Putamen (tissue), 1 donor: ENCODE results near the gene EDA2R.
A peak's percentile ranks its signal among the peaks of the same experiment; 100 is the strongest.

Experiments used
- DNase-seq: peaks from one replicate; pipeline ENCODE4 v3.0.0-alpha.2; 2016; ENCODE audit warnings: low spot score

Gene EDA2R, protein sequence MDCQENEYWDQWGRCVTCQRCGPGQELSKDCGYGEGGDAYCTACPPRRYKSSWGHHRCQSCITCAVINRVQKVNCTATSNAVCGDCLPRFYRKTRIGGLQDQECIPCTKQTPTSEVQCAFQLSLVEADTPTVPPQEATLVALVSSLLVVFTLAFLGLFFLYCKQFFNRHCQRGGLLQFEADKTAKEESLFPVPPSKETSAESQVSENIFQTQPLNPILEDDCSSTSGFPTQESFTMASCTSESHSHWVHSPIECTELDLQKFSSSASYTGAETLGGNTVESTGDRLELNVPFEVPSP

DNA sequence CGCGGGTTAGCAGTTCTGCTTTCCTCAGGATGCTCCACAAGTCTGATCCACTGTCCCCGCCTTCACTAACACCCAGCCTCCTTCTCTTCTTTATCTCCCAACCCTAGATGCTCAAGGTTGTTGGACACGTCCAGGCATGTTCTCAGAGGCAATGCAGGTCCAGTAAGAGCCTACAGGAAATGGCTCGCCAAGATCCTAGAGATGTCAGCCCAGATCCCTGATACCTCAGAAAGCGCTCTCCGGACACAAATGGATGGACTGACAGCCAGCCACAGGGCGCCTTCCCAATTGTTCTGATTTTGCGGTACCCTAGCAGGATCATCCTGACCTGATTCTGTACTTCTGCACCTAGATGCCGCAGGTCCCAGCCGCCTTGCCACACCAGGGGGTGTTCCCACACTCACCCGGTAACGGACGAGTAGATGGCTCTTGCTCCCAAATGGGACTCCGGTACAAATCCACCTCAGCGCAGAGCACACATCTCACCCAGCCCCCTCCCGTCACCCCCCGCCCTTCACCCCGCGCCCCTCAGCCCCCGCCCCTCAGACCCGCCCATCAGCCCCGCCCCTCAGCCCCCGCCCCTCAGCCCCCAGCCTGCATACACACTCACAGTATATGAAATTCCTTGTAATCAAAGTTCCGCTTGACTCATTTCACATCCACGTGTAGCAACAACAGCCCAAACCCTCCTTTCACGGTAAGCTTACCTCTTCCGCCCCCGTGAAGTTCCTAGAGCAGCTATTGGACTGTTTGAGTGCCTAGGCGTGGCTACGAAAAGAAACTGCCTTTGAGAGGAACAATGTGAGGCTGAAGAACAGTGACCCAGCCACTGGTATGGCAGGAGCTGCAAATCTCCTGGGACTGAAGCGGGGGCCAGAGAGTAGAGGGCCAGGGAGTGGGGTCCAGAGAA is at the start of gene EDA2R:
EDA2R (minus strand) TSS at position 488 of the 910 bp plus-strand sequence. CDS start 23,058 bp downstream, outside the sequence.
- peak; percentile 7 for DNase-seq

DNA sequence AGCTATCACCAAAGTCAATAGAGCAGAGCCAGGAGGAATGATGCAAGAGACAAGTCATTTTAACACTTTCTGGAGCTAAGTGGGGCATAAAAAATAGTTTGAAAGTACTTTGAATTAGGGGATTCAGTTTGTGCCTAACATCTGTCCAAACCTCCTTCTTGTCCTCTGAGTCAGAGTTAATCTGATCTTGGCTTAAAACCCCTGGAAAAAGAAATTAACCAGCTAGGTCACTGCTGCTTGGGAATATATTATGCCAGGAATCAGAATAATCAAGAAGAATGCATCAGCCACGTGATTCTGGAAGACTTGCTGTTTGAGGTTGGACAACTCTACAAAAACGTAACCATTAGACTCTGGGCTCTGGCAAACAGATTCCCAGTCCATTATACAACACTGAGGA is 45.3 kb upstream of the EDA2R start:
- DNase-seq: no peak

DNA sequence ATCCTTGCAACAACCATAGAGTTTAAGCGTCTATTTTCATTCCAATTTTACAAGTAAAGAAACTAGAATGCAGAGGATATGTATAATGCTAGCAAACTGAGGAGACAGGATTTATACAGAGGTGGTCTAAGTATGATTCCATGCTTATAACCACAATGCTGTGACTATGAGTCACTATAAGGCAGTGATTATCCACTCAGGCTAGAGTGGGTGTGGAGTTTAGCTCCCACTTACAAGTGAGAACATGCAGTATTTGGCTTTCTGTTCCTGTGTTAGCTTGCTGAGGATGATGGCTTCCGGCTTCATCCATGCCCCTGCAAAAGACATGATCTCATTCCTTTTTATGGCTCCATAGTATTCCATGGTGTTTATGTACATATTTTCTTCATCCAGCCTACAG is 41.6 kb upstream of the EDA2R start:
- no peak for DNase-seq

DNA sequence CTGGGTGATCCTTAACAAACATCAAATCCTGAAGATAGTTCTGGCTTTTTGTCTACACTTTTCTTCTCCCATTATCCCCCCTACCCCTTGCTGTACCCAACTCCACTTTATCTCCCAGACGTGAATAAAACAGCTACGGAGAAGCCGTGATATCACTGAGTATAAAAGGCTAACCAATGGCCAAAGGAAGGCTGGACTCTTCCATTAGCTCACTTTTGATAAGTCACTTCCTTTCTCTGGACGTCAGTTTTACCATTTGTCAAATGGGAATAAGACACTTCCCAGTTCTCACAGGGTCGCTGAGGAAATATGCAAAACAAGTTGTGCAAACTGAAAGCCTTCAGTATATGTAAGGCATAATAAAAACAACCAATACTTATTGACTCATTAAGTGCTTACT is 38.6 kb upstream of the EDA2R start:
- no peak for DNase-seq

DNA sequence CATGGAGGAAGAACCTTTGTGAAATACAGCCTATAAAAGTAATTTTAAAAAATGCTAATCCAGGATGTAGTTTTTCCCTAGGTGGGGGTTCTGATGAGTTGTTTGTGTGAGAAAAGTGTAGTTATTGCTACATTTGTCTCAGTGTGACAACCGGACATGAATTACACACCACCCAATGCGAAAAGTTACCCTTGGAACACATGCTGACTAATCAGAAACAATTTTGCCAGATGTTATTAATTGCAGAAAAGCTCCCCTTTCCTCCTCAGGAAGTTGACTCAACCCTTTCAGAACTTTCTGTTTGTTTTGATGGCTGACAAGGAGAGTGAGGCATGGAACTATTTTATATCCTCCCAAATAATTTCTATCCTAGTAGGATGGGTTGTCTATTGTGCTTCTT is 38.1 kb upstream of the EDA2R start:
- no peak for DNase-seq

DNA sequence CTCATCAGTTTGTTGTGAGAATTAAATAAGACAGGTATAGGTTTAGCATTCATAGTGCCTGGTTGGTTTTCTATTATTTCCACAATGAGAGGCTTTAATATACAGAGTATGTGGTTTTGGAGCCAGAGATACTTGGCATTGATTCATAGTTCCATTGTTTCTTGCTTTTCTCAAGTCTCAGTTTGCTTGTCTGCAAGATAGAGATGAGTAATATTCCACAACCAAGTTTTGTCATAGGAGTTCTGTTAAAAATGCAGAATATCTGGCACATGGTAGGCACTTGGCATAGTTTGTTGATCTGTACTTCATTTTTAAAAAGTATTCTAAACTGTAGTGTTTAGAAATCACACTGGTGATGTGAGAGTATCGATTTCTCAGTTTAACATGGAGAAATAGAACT is 37.5 kb upstream of the EDA2R start:
- DNase-seq: no peak

DNA sequence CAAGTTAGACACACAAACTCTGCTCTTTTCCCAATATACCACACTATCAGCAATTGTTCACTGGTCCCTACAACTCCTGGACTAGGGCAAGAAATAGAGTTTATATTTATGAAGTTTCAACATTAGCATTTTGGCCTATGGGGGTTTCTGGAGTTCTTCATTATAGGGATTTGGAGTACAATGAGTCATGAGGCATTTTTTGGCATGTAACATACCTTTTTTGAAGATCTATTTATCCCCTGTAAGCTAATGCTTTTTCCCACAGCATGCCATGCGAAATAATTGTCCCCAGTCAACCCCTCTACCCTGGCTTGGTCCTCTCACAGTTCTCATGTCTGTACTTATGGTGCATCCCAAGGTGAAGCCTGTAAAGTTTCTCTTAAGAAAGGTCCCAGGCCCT is 36.7 kb upstream of the EDA2R start:
- no peak for DNase-seq

DNA sequence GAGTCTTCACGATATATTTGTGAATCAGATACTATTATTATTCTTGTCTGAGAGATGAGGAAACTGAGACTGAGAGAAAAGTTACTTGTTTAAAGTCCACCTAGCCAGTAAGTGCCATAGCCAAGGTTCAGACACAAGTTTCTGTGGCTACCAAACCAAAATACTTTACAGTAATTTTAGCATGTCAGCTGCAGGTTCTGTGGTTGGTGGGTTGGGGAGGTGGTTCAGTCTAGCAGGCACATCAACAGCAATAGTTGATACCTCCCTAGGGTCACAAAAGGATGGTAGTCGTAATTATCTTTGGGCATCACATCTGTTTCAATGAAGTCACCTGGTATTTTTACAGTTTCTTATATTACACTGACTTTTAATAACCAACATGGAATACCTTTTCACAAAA is 35.6 kb upstream of the EDA2R start:
- DNase-seq: no peak

DNA sequence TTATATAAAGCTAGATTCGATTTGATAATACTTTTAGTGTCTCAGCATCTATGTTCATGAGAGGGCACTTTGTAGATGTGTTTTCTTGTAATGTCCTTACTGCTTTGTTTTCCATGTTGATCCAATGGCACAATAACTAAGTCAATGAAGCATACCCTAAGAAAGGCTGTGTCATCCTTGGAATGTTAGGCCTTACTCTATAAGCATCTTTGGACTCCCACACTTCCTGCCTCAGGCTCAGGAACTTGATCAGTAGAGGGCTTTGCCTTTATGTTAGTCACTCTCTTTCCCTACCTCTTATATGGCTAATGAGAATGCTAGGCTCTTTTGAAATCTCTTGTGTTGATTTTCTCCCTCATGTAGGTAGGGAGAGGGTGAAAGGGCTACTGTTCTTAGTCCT is 33.2 kb upstream of the EDA2R start:
- DNase-seq: no peak

DNA sequence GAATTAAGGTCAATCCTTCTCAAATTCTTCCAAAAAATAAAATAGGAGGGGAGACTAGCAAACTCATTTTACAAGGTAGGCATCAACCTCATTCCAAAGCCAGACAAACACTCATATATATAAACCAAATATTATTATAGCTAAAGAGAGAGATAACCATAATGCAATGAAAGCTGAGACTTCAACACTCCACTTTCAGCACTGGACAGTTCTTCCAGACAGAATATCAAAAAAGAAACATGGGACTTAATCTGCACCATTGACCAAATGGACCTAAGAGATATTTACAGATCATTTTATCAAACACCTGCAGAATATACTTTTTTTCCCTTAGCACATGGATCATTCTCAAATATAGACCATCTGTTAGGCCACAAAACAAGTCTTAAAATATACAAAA is 15.5 kb upstream of the EDA2R start:
- DNase-seq: no peak

DNA sequence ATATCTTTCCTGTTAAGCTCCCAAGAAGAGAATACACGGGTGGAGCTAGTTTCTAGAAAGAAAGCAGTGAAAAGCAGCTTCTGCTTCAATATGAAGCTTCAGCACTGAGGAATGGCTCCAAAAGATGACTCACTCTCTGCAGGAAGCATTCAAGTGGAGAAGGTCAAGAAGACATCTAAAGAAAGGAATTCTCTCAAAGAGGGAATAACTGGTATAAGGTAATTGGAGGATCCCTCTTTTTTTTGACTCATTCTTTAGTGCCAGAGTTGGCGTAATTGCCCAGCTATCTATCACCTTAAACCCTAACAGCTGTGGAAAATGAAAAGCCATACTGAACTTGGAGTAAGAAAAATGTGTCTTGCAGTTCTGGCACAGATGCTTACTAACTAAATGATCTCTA is 3.5 kb downstream of the EDA2R start:
- DNase-seq: no peak

DNA sequence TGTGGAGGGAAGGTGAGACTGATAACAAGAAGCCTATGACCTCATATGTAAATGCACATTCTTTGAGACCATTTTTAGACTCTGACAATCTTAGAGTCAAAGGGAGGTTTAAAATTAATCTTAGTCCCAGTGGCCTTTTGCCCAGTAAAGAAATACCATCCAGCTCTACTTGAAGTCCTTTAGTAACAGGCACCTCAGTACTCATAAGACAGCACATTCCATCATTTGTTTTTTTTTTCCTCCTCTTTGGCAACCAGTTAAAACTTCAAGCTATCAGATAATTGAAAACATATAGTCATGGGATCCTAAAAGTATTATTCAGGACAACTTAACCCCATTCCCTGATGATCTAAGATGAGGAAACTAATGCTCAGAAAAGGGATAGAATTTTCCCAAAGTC is 4.6 kb downstream of the EDA2R start:
- no peak for DNase-seq

DNA sequence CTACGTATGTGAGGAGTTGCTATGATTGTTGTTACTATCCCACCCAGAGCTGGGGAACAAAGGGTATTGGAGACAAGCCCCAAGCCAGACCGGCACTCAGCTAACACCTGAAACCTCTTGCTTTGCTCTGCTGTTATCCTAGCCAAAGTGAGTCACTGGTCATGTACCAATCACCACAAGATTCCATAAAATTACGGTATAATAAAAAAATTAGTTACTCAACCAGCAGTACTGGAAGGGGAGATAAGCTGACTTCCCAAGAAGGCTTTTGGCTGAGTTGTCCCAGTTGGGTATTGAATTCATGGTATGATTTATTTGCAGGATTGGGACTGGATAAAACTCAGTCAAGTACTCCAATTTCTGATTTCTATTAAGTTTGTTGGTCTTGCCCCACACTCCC is 5.3 kb downstream of the EDA2R start:
- DNase-seq: no peak

DNA sequence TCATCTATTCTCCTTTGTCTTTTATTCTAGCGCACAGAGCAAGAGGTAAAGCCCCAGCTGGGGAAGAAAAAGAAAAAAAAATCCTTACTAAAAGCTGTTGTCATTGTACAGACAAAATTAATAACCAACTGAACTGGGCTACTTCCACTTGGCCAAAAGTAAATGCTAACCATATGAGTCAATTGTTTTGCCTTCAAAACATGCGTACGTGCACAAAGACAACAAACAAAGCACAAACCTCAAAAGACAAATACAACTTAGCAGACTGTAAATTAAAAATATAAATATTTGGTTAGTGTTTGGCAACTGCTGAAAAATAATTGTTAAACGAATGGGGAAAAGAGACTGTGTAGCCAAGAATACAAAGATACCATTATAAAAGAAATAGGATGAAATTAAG is 5.9 kb downstream of the EDA2R start:
- DNase-seq: no peak

DNA sequence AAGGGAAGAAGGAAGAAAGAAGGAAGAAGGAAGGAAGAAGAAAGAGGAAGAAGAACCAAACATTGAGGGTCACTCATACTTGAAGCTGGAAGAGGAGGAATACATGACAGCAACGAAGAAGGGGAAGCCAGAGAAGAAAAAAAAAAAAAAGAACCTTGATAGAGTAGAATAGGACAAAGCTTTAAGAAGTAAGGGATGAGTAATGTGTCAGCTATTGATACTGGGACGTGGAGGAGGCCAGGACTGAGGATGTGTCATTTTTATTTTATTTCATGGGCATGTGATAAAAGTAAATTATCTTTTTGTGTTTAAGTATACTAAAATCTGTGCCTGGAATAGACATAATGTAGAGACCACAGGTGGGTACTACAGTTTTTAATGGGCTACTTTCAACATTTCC is 6.4 kb downstream of the EDA2R start:
- DNase-seq: no peak

DNA sequence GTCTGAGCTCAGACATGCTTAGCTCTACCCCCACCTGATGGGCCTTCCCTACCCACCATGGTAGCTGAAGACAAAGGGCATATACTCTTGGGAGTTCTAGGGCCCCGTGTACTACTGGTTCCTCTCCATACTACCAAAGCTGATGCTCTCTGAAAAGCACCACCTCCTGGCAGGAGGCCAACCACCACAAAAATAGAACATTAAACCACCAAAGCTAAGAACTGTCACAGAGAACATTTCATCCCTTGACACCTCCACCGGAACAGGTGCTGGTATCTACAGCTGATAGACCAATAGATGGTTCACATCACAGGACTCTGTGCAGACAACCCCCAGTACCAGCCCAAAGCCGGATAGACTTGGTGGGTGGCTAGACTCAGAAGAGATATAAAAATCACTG is 13.4 kb downstream of the EDA2R start:
- no peak for DNase-seq

DNA sequence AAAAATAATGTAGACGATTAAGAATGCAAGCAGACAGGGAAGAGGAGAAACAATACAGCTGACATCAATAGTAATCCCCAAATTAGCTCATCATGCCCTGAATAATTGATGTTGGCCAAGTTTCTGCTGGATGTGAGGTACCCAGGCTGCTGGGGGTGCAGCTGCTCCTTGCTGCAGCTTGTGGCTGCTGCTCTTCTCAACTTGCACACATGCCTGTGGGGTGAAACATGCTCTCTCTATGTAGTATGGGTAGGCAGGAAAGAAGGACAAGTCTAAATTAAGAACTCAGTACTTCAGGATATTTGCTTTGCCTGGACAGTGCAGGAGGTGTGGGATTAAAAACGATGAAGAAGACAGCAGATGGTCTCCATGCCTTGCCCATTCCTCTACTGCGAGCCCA is 16.7 kb downstream of the EDA2R start:
- no peak for DNase-seq

DNA sequence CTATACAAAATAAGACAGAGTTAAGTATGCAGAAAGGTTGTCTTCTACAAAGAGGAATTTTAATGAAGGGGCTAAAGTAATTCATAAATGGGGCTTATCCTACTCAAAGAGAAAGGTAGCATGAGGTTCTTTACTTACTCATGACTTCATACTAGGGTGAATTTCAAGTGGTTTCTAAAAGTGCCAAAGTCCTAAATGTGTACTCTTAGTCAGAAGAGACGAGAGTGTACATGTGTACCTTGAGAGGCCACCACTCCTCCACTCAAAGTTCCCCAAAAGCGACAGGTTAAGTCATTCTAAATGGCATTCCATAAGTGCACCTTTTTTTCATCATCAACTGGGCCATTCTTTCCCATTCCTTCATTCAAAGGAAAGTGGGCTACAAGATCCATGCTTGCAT is 21.9 kb downstream of the EDA2R start:
- no peak for DNase-seq

DNA sequence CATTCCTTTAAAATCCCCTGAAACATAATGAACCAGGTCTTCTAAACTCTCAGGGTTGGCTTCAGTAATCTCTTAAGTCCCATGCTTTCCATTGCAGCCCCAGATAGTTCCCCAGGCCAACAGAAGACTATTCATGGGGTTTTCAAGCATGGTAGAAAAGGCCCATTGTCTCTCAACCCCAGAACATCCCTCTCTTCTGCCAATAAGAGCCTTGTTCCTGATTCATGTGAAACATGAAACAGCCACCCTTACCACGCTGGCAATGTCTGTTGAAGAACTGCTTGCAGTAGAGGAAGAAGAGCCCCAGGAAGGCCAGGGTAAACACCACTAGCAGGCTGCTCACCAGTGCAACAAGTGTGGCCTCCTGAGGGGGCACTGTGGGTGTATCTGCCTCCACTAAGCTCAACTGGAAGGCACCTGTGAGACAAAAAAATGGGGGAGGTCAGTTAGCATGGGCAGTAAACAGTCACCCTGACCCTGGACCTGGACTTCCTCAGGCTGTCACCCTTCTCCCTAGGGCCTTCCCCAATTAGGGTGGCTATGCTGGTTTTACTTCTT is 36.4 kb downstream of the EDA2R start:
- peak; percentile 67 for DNase-seq

DNA sequence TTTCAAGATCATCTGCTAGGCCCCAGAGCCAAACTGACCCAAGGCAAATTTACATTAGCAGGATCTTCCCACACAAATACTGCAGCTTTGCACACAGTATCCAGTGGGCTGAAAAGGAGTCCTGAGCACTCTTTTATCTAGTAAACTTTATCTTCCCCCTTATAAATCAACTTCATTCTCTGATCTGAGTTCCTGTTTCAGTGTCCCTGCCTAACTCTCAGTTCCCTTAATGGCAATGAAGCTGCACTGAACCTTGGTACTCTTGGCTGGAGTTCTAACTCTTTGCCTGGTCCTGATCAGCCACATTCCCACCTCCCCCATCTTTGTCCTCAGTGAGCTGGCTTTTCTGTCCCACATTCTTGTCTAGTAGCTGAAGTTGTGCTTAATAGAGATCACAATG is 37.4 kb downstream of the EDA2R start:
- no peak for DNase-seq

DNA sequence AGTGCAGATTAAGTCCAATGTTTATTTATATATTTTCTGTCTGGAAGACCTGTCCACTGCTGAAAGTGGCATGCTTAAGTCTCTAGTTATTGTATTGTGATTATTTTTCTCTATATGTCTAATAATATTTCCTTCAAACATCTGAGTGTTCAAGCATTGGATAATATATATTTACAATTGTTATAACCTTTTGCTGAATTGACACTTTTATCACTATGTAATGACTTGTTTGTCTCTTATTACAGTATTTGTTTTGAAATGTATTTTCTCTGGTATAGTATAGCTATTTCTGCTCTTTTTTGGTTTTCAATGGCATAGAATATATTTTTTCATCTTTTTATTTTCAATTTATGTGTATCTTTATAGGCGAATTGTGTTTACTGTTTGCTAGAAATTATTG is 59.7 kb downstream of the EDA2R start:
- no peak for DNase-seq

DNA sequence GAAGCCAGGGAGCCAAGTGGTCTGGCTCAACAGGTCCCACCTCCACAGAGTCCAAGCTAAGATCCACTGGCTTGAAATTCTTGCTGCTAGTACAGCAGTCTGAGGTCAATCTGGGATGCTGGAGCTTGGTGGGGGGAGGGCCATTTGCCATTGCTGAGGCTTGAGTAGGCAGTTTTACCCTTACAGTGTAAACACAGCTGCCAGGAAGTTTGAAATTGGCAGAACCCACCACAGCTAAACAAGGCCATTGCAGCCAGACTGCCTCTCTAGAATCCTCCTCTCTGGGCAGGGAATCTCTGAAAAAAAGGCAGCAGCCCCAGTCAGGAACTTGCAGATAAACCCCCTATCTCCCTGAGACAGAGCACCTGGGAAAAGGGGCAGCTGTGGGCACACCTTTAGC is 84.9 kb downstream of the EDA2R start:
- no peak for DNase-seq

DNA sequence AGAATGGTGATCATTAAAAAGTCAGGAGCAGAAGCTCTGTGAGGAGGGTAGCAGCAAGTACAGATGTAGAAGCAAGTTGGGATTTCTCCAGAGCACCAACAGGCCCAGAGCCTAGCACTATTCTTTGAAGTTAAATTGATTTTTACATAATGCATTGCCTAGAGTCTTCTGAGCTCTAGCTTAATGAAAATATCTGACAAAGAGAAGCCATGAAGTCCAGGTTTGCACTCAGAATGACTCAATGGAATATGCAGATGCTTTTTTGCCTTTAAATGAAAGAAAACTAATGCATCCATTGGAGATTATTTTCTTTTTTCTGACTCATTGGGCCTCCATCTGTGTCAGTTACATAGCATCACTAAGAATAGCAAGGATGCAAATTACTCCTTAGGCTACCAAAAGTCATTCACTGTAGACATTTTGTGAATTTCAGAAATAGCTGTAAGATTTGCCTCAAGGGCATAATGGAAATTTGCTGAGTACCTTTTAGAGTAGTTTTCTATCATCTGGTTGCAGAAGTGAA is 91.0 kb downstream of the EDA2R start:
- no peak for DNase-seq
